Measurements from ENCODE around the gene BRD9. TPM values are rescaled to one million over a fixed set of nuclear protein-coding genes. Genes with fewer than 3 reads are reported as not detected.
"Not testable (repeated sequence)": the region's sequence is repeated elsewhere in the genome, so short reads cannot be mapped to it uniquely, and the experiment has no call there.

Gene BRD9
- total and polyA plus RNA-seq, 5 donors from 2014 or later: 9.7 to 139 (median 12.7) TPM

- Histone ChIP-seq H3K36me3 (ENCODE audit: control insufficient read depth, insufficient read depth, low read length) (no peaks in the 10 kb centered on the region), H3K27me3 (ENCODE audit: control insufficient read depth, insufficient read depth, low read length) (no peaks in the 10 kb centered on the region), H3K4me1 (ENCODE audit: control insufficient read depth, insufficient read depth, low read length, poor library complexity, severe bottlenecking) (no peaks in the 10 kb centered on the region), H3K4me3 (ENCODE audit: low read depth, low read length) (no peak overlapping the region), H3K9me3 (ENCODE audit: control insufficient read depth in 2 of 2, low read length in 2 of 2) (no peaks in the 10 kb centered on the region), H3K27ac (ENCODE audit: insufficient read depth, low read length, poor library complexity, severe bottlenecking) (no peak overlapping the region)
- ATAC-seq (ENCODE audit: low read depth in 2 of 2) (peak in 1 of 2 donors; percentile 23), DNase-seq (peak in 1 of 3 donors; percentile 16)
- H3K27ac Mint-ChIP-seq: no peak overlapping the region
- H3K27me3 Mint-ChIP-seq: no peaks in the 10 kb centered on the region
- H3K9me3 Mint-ChIP-seq: peaks cover 0 to 2% (median 0%) of the 10 kb centered on the region in 7 donors
- peaks cover 0 to 4% (median 1%) of the 10 kb centered on the region in 4 donors for H3K4me1 Mint-ChIP-seq
- no peak overlapping the region for H3K4me3 Mint-ChIP-seq
- H3K36me3 Mint-ChIP-seq: no peaks in the 10 kb centered on the region
Measured at GRCh38 chr5:855771-856530, 36.6 kb downstream of the BRD9 start.

- no peak overlapping the region for H3K4me3 Mint-ChIP-seq
- no peak for ATAC-seq (ENCODE audit: low read depth in 2 of 2)
- Histone ChIP-seq H3K36me3 (ENCODE audit: control insufficient read depth, insufficient read depth, low read length) (no peaks in the 10 kb centered on the region), H3K4me3 (ENCODE audit: low read depth, low read length) (no peak overlapping the region), H3K4me1 (ENCODE audit: control insufficient read depth, insufficient read depth, low read length, poor library complexity, severe bottlenecking) (no peaks in the 10 kb centered on the region), H3K9me3 (ENCODE audit: control insufficient read depth in 2 of 2, low read length in 2 of 2) (no peaks in the 10 kb centered on the region), H3K27me3 (ENCODE audit: control insufficient read depth, insufficient read depth, low read length) (no peaks in the 10 kb centered on the region), H3K27ac (ENCODE audit: insufficient read depth, low read length, poor library complexity, severe bottlenecking) (no peak overlapping the region)
- no peak overlapping the region for H3K27ac Mint-ChIP-seq
- no peak for DNase-seq
- H3K4me1 Mint-ChIP-seq: peaks cover 0 to 4% (median 1%) of the 10 kb centered on the region in 4 donors
- H3K27me3 Mint-ChIP-seq: no peaks in the 10 kb centered on the region
- H3K36me3 Mint-ChIP-seq: no peaks in the 10 kb centered on the region
- H3K9me3 Mint-ChIP-seq: peaks cover 0 to 2% (median 0%) of the 10 kb centered on the region in 7 donors
Measured at GRCh38 chr5:854966-855743, 37.4 kb downstream of the BRD9 start.

- H3K36me3 Mint-ChIP-seq: no peaks in the 10 kb centered on the region
Measured at GRCh38 chr5:854217-854616, 38.4 kb downstream of the BRD9 start.

GRCh38 chr5:853416-854090 lies 39.0 kb downstream of the BRD9 start:
- H3K4me1 Mint-ChIP-seq; DNase-seq; H3K36me3 Mint-ChIP-seq; H3K27me3 Mint-ChIP-seq; ATAC-seq (ENCODE audit: low read depth in 2 of 2); H3K9me3 ChIP-seq (ENCODE audit: control insufficient read depth in 2 of 2, low read length in 2 of 2); H3K36me3 ChIP-seq (ENCODE audit: control insufficient read depth, insufficient read depth, low read length); H3K27ac Mint-ChIP-seq; H3K27ac ChIP-seq (ENCODE audit: insufficient read depth, low read length, poor library complexity, severe bottlenecking); H3K9me3 Mint-ChIP-seq; H3K4me1 ChIP-seq (ENCODE audit: control insufficient read depth, insufficient read depth, low read length, poor library complexity, severe bottlenecking); H3K4me3 ChIP-seq (ENCODE audit: low read depth, low read length); H3K4me3 Mint-ChIP-seq; H3K27me3 ChIP-seq (ENCODE audit: control insufficient read depth, insufficient read depth, low read length): not testable (repeated sequence)

More at GRCh38 chr5:854217-854616, 38.4 kb downstream of the BRD9 start:
- Mint-ChIP-seq H3K4me3 (no peak overlapping the region), H3K4me1 (peaks cover 0 to 4% (median 1%) of the 10 kb centered on the region in 4 donors), H3K9me3 (peaks cover 0 to 2% (median 0%) of the 10 kb centered on the region in 7 donors), H3K27me3 (no peaks in the 10 kb centered on the region), H3K27ac (peak overlapping the region in 1 of 3 donors; percentile 52)
- no peak overlapping the region for H3K27ac ChIP-seq (ENCODE audit: insufficient read depth, low read length, poor library complexity, severe bottlenecking)
- no peak for DNase-seq
- H3K4me3 ChIP-seq (ENCODE audit: low read depth, low read length): no peak overlapping the region
- no peaks in the 10 kb centered on the region for H3K27me3 ChIP-seq (ENCODE audit: control insufficient read depth, insufficient read depth, low read length)
- no peak for ATAC-seq (ENCODE audit: low read depth in 2 of 2)
- no peaks in the 10 kb centered on the region for H3K4me1 ChIP-seq (ENCODE audit: control insufficient read depth, insufficient read depth, low read length, poor library complexity, severe bottlenecking)
- no peaks in the 10 kb centered on the region for H3K36me3 ChIP-seq (ENCODE audit: control insufficient read depth, insufficient read depth, low read length)
- H3K9me3 ChIP-seq (ENCODE audit: control insufficient read depth in 2 of 2, low read length in 2 of 2): no peaks in the 10 kb centered on the region

- H3K27me3 Mint-ChIP-seq: no peaks in the 10 kb centered on the region
- no peaks in the 10 kb centered on the region for H3K36me3 Mint-ChIP-seq
- H3K4me1 ChIP-seq (ENCODE audit: control insufficient read depth, insufficient read depth, low read length, poor library complexity, severe bottlenecking): no peaks in the 10 kb centered on the region
- no peak overlapping the region for H3K27ac ChIP-seq (ENCODE audit: insufficient read depth, low read length, poor library complexity, severe bottlenecking)
- DNase-seq (no peak), ATAC-seq (ENCODE audit: low read depth in 2 of 2) (no peak)
- H3K36me3 ChIP-seq (ENCODE audit: control insufficient read depth, insufficient read depth, low read length): no peaks in the 10 kb centered on the region
- H3K27me3 ChIP-seq (ENCODE audit: control insufficient read depth, insufficient read depth, low read length): no peaks in the 10 kb centered on the region
- peak overlapping the region in 1 of 3 donors; percentile 78 for H3K27ac Mint-ChIP-seq
- peaks cover 0 to 3% (median 0%) of the 10 kb centered on the region in 4 donors for H3K4me1 Mint-ChIP-seq
- no peak overlapping the region for H3K4me3 Mint-ChIP-seq
- H3K4me3 ChIP-seq (ENCODE audit: low read depth, low read length): no peak overlapping the region
- H3K9me3 ChIP-seq (ENCODE audit: control insufficient read depth in 2 of 2, low read length in 2 of 2): no peaks in the 10 kb centered on the region
- H3K9me3 Mint-ChIP-seq: peaks cover 0 to 2% (median 0%) of the 10 kb centered on the region in 7 donors
Measured at GRCh38 chr5:852431-853401, 39.9 kb downstream of the BRD9 start.

GRCh38 chr5:852018-852417 lies 40.6 kb downstream of the BRD9 start:
- DNase-seq: no peak
- H3K27me3 ChIP-seq (ENCODE audit: control insufficient read depth, insufficient read depth, low read length): no peaks in the 10 kb centered on the region
- no peak for ATAC-seq (ENCODE audit: low read depth in 2 of 2)
- no peak overlapping the region for H3K4me3 Mint-ChIP-seq
- no peaks in the 10 kb centered on the region for H3K27me3 Mint-ChIP-seq
- no peak overlapping the region for H3K27ac Mint-ChIP-seq
- no peak overlapping the region for H3K4me3 ChIP-seq (ENCODE audit: low read depth, low read length)
- no peaks in the 10 kb centered on the region for H3K36me3 Mint-ChIP-seq
- no peaks in the 10 kb centered on the region for H3K36me3 ChIP-seq (ENCODE audit: control insufficient read depth, insufficient read depth, low read length)
- no peak overlapping the region for H3K27ac ChIP-seq (ENCODE audit: insufficient read depth, low read length, poor library complexity, severe bottlenecking)
- peaks cover 0 to 2% (median 0%) of the 10 kb centered on the region in 7 donors for H3K9me3 Mint-ChIP-seq
- no peaks in the 10 kb centered on the region for H3K9me3 ChIP-seq (ENCODE audit: control insufficient read depth in 2 of 2, low read length in 2 of 2)
- H3K4me1 ChIP-seq (ENCODE audit: control insufficient read depth, insufficient read depth, low read length, poor library complexity, severe bottlenecking): no peaks in the 10 kb centered on the region
- no peaks in the 10 kb centered on the region for H3K4me1 Mint-ChIP-seq

GRCh38 chr5:851553-851952 lies 41.0 kb downstream of the BRD9 start:
- Histone ChIP-seq H3K27me3 (ENCODE audit: control insufficient read depth, insufficient read depth, low read length) (no peaks in the 10 kb centered on the region), H3K9me3 (ENCODE audit: control insufficient read depth in 2 of 2, low read length in 2 of 2) (no peaks in the 10 kb centered on the region), H3K36me3 (ENCODE audit: control insufficient read depth, insufficient read depth, low read length) (no peaks in the 10 kb centered on the region), H3K27ac (ENCODE audit: insufficient read depth, low read length, poor library complexity, severe bottlenecking) (no peak overlapping the region), H3K4me1 (ENCODE audit: control insufficient read depth, insufficient read depth, low read length, poor library complexity, severe bottlenecking) (no peaks in the 10 kb centered on the region), H3K4me3 (ENCODE audit: low read depth, low read length) (no peak overlapping the region)
- Mint-ChIP-seq H3K9me3 (peaks cover 0 to 2% (median 0%) of the 10 kb centered on the region in 7 donors), H3K36me3 (peaks cover 4% of the 10 kb centered on the region), H3K4me3 (no peak overlapping the region), H3K27ac (no peak overlapping the region), H3K4me1 (peaks cover 0 to 4% (median 2%) of the 10 kb centered on the region in 4 donors), H3K27me3 (no peaks in the 10 kb centered on the region)
- DNase-seq (no peak), ATAC-seq (ENCODE audit: low read depth in 2 of 2) (no peak)
